LNCAP (cell line): Measurements from ENCODE around the gene PARN.

ENCODE experiments used
- TF ChIP-seq, protein P1 (sequence below): fragments of 450-650 bp; IDR thresholded peaks from 2 replicates; pipeline ENCODE4 v1.5.1; 2017; ENCODE audit warnings: mild to moderate bottlenecking

The PARN gene

GRCh38 chr16:14629919-14630619 is at the start of gene PARN:
Gene PARN (minus strand): TSS chr16:14630260. CDS start chr16:14630125, 135 bp downstream.
- TF ChIP-seq, protein P1, sequence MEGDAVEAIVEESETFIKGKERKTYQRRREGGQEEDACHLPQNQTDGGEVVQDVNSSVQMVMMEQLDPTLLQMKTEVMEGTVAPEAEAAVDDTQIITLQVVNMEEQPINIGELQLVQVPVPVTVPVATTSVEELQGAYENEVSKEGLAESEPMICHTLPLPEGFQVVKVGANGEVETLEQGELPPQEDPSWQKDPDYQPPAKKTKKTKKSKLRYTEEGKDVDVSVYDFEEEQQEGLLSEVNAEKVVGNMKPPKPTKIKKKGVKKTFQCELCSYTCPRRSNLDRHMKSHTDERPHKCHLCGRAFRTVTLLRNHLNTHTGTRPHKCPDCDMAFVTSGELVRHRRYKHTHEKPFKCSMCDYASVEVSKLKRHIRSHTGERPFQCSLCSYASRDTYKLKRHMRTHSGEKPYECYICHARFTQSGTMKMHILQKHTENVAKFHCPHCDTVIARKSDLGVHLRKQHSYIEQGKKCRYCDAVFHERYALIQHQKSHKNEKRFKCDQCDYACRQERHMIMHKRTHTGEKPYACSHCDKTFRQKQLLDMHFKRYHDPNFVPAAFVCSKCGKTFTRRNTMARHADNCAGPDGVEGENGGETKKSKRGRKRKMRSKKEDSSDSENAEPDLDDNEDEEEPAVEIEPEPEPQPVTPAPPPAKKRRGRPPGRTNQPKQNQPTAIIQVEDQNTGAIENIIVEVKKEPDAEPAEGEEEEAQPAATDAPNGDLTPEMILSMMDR: no peak

DNA sequence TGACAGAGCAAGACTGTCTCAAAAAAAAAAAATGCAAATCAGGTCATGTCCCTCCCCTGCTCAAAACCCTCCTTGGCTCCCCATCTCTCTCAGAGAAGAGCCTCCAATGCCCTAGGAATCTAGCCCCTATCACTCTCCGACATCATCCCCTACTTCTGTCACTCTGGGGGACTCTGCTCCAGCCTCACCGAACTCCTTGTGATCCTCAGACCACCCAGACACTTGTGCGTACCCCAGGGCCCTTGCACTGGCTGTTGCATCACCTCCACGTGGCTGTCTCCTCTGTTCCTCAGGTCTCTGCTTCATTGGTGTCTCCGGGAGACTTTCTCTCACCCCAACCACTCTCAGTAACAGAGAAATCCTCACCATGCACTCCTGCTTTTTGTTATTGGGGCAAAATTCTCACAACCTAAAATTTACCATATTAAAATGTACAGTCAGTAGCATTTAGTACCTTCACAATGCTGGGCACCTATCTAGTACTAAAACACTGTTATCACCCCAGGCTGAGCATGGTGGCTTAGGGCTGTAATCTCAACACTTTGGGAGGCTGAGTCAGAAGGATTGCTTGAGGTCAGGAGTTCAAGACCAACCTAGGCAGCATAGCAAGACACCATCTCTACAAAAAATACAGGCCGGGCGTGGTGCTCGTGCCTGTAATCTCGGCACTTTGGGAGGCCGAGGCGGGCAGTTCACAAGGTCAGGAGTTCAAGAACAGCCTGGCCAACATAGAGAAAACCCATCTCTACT is 48.9 kb upstream of the PARN start:
- TF ChIP-seq, protein P1: no peak

GRCh38 chr16:14677627-14678026 is 47.6 kb upstream of the PARN start:
- TF ChIP-seq, protein P1: no peak

- TF ChIP-seq, protein P1: no peak
These were observed 46.6 kb upstream of the PARN start for GRCh38 chr16:14676633-14677032.

GRCh38 chr16:14672403-14672971 is 42.4 kb upstream of the PARN start:
- TF ChIP-seq, protein P1: no peak

DNA sequence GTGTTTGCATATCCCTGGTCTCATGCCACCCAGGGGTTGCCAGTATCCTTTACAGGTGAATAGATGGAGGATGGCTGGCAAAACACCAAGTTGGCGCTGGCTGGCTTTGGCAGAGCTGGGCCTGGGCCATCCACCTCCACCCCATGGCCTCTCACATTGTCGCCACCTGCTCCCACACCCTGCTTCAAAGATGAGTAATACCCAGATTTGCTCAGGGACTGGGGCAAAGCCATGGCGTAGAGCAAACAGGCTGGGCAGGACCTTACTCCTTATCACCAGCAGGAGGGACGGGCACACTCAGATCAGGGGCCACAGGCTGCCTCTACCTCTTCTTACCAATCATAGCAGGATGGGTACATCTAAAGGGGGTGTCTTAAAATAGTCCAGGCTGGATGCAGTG is 39.7 kb upstream of the PARN start:
- TF ChIP-seq, protein P1: no peak

- TF ChIP-seq, protein P1: no peak
These were observed 38.6 kb upstream of the PARN start for GRCh38 chr16:14668556-14669223.
